Muscle layer of duodenum (tissue), 2 donors: ENCODE measurements around the gene ZMIZ1.

Source experiments
- H3K27ac ChIP-seq: one replicate; pipeline ENCODE4 v1.7.0; 2013; ENCODE audit warnings: mild to moderate bottlenecking, low read length
- H3K27me3 ChIP-seq: one replicate; pipeline ENCODE4 v1.7.0; 2013; ENCODE audit warnings: low read depth, mild to moderate bottlenecking, control low read depth, low read length
- H3K36me3 ChIP-seq, 2 donors: one replicate each; pipeline ENCODE4 v1.7.0; 2013; ENCODE audit warnings: low read length in 2 of 2, control low read depth in 1 of 2, mild to moderate bottlenecking in 1 of 2; ENCODE audit not compliant: insufficient read depth in 2 of 2, control insufficient read depth in 1 of 2
- H3K4me1 ChIP-seq, 2 donors: one replicate each; pipeline ENCODE4 v1.7.0; 2013; ENCODE audit warnings: low read length in 2 of 2, mild to moderate bottlenecking in 2 of 2, control low read depth in 1 of 2, moderate library complexity in 1 of 2; ENCODE audit not compliant: insufficient read depth in 2 of 2, control insufficient read depth in 1 of 2
- H3K4me3 ChIP-seq, 2 donors: one replicate each; pipeline ENCODE4 v1.7.0; 2013; ENCODE audit warnings: low read length in 2 of 2, low read depth in 1 of 2, mild to moderate bottlenecking in 1 of 2
- H3K9me3 ChIP-seq, 2 donors: one replicate each; pipeline ENCODE4 v1.7.0; 2013; ENCODE audit warnings: low read length in 2 of 2, control low read depth in 1 of 2, mild to moderate bottlenecking in 1 of 2; ENCODE audit not compliant: control insufficient read depth in 1 of 2
- donor health status: healthy.

ZMIZ1 gene

GRCh38 chr10:79055100-79055782 is 13.5 kb upstream of the ZMIZ1 start:
- Histone ChIP-seq H3K27ac (no peak overlapping the region), H3K27me3 (no peaks in the 10 kb centered on the region), H3K4me1 (peaks cover 0 to 6% of the 10 kb centered on the region in 2 donors), H3K9me3 (no peaks in the 10 kb centered on the region), H3K36me3 (no peaks in the 10 kb centered on the region), H3K4me3 (no peak overlapping the region)

DNA sequence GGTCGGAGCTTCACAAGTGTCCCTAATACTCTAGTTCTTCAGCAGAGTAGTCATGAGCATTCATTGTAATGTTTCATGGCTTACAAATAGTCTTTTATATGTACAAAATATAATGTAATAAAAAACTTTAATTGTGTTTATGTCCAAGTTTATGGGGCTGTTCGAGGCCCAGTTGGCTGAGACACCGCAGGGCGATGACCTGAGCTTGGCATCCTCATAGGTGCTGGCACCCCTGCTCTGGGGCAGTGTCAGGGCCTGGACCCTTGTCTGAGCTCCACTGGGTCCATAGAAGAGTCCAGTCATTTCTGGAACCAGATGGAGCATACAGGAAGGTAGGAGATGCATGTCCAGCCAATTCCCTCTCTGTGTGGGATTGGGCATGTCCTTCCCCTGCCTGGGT is 12.9 kb upstream of the ZMIZ1 start:
- Histone ChIP-seq H3K9me3 (no peaks in the 10 kb centered on the region), H3K27me3 (no peaks in the 10 kb centered on the region), H3K27ac (no peak overlapping the region), H3K4me1 (peaks cover 0 to 6% of the 10 kb centered on the region in 2 donors), H3K4me3 (no peak overlapping the region), H3K36me3 (no peaks in the 10 kb centered on the region)

DNA sequence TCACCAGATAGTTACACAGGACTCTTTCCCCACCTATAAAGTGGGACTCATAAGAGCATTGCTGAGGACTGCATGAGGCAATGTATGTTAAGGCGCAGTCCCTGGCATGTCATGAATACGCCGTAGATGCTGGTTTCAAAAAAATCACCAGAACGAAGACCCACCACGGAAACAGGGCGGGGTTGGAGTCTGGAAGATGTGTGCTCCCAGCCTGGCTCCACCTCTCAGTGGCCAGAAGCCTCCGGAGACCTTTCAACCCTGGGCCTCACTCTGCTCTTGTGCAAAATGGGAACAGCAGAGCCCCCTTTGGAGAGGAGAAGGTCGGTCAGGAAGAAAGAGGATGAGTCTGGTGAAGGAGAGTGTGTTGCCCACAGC is 12.4 kb upstream of the ZMIZ1 start:
- Histone ChIP-seq H3K4me1 (peaks cover 0 to 6% of the 10 kb centered on the region in 2 donors), H3K4me3 (no peak overlapping the region), H3K9me3 (no peaks in the 10 kb centered on the region), H3K36me3 (no peaks in the 10 kb centered on the region), H3K27me3 (no peaks in the 10 kb centered on the region), H3K27ac (no peak overlapping the region)

- H3K36me3 ChIP-seq, result no peaks in the 10 kb centered on the region
- H3K9me3 ChIP-seq, result no peaks in the 10 kb centered on the region
- no peak overlapping the region for H3K27ac ChIP-seq
- peaks cover 0 to 6% of the 10 kb centered on the region in 2 donors for H3K4me1 ChIP-seq
- H3K27me3 ChIP-seq, result no peaks in the 10 kb centered on the region
- H3K4me3 ChIP-seq, result no peak overlapping the region
Measured at GRCh38 chr10:79056736-79057391, 11.9 kb upstream of the ZMIZ1 start.

DNA sequence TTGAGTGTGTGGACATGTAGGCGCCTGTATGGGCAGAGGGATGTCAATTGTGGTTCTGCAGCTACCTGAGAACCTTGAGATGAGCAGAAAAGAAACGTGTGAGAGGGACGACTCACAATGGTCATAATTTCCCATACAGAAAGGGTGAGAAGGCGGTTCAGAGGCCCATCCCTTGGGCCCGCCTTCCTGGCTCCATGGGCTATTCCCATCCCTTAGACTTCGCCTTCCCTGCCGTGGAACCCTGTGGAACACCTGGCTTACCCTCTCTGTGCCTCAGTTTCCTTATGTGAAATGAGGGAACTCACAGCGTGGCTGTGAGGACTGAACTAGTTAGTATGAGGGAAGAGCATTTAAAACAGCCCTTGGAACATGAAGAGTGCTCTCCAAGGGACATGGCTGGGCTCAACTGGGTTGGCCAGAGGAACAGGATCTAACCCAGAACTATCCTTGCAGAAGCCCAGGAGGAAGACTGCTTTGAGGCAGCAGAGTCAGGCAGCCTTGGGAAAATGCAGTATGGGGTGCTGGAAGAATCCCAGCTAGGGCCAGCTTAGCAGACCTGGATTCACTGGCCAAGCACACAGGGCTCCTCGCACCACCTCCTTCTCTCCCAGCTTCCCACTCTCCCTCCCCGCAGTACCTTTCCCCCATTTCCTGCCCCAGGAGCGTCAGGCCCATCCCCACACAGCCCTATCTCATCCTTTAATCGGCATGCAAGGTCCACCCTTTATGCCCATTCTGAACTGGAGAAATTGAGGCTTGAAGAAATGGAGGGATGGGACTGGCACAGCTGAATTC is 11.1 kb upstream of the ZMIZ1 start:
- H3K9me3 ChIP-seq, result no peaks in the 10 kb centered on the region
- no peak overlapping the region for H3K27ac ChIP-seq
- no peaks in the 10 kb centered on the region for H3K27me3 ChIP-seq
- peaks cover 0 to 6% of the 10 kb centered on the region in 2 donors for H3K4me1 ChIP-seq
- H3K36me3 ChIP-seq, result no peaks in the 10 kb centered on the region
- no peak overlapping the region for H3K4me3 ChIP-seq

DNA sequence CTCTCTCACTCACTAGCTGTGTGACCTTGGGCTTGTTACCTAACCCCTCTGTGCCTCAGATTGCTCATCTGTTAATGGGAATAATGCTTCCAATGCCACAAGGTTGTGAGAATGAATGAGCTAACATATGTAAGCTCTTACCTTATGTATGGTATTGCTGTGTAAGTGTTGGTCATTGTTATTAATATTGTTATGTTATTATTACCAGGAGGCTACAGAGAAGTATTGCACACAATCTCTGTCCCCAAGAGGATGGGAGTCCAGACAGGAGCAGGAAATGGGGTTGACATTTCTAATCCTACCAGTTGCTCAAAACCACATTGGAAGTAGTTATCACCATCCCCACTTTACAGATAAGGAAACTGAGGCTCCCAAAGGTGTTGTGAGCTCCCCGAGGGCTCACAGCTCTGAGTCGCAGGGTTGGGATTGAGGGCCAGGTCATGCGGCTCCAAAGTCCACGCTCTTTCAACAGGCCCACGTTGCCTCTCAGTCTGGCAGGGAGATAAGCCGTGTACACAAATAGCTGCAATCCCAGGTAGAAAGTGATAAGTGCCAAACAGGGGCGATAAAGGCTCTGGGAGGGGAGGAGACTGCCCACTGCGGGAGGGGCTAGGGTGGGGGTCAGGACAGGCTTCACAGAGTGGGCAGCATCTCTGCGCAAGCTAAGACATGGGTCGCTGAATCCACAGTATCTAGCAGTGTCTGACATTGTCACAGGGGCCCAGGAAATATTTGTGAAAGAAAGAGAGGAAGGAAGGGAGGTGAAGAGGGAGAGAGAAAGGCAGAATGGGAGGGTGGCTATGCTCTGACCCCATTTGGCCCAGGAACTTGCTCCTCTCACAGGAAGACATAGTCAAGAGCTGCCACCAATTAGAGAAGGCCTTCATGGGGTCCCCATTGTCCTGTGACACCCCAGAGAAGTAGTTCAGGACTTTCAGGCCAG is 9.6 kb upstream of the ZMIZ1 start:
- no peak overlapping the region for H3K4me3 ChIP-seq
- H3K36me3 ChIP-seq, result no peaks in the 10 kb centered on the region
- H3K4me1 ChIP-seq, result peaks cover 0 to 10% of the 10 kb centered on the region in 2 donors
- no peaks in the 10 kb centered on the region for H3K27me3 ChIP-seq
- peak overlapping the region; percentile 69 for H3K27ac ChIP-seq
- no peaks in the 10 kb centered on the region for H3K9me3 ChIP-seq

- Histone ChIP-seq H3K27me3 (no peaks in the 10 kb centered on the region), H3K27ac (peak overlapping the region; percentile 69), H3K9me3 (no peaks in the 10 kb centered on the region), H3K36me3 (no peaks in the 10 kb centered on the region), H3K4me1 (peaks cover 0 to 12% of the 10 kb centered on the region in 2 donors), H3K4me3 (no peak overlapping the region)
Measured at GRCh38 chr10:79059859-79060379, 8.8 kb upstream of the ZMIZ1 start.

DNA sequence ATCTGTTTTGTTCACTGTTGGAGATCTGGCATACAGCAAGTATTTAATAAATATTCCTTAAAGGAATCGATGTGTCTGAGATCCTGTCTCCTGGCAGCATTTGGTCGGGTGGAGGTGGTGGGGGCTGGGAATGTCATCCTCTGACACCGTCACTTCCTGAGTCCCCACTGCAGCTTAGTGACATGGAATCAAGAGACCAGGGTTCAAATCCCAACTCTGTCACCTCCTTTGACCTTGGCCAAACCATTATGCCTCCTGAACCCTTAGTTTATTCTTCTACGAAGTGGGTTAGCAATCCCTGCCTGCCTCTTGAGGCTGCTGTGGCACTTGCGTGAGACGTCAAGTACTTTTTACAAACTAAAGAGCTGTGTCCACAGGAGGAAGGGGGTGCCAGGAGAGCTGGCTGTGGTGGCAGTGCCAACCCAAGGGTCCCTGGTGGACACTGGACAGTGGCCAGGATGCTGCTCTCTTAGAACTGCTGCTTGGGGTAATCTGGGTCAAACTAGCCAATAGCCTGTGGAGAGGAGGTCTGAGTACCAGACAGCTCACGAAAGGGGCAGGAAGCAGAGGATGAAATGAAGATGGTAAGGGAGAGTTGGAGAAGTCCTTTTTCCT is 8.0 kb upstream of the ZMIZ1 start:
- Histone ChIP-seq H3K4me1 (peaks cover 0 to 12% of the 10 kb centered on the region in 2 donors), H3K4me3 (no peak overlapping the region), H3K9me3 (no peaks in the 10 kb centered on the region), H3K27me3 (no peaks in the 10 kb centered on the region), H3K36me3 (no peaks in the 10 kb centered on the region), H3K27ac (no peak overlapping the region)

- Histone ChIP-seq H3K4me1 (peaks cover 6 to 12% of the 10 kb centered on the region in 2 donors), H3K4me3 (no peak overlapping the region), H3K9me3 (no peaks in the 10 kb centered on the region), H3K36me3 (no peaks in the 10 kb centered on the region), H3K27me3 (no peaks in the 10 kb centered on the region), H3K27ac (no peak overlapping the region)
Measured at GRCh38 chr10:79061441-79062315, 7.1 kb upstream of the ZMIZ1 start.

DNA sequence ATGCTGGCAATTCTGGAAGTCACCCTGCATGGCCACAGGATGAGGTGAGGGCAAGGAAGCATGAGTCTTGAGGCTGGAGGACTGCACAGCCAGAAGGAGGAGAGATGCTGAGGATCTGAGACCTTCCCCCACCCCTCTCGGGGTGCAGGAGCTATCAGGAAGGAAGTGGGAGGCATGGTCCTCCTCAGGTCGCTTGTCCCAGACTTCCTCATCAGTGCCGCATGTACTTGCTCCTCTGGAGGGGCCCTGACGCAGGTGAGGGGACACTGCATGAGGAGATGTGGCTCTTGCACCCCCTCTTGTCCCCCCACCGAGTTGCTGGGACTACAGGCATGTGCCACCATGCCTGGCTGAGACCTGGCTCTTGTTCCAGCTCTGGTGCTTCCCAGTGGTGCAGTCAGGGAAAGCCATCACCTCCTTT is 5.7 kb upstream of the ZMIZ1 start:
- Histone ChIP-seq H3K27me3 (no peaks in the 10 kb centered on the region), H3K9me3 (no peaks in the 10 kb centered on the region), H3K4me1 (peaks cover 8 to 12% of the 10 kb centered on the region in 2 donors), H3K4me3 (no peak overlapping the region), H3K27ac (no peak overlapping the region), H3K36me3 (no peaks in the 10 kb centered on the region)
